GM12878 (cell line): ENCODE data around the gene LPAR3. TPM values are rescaled to one million over a fixed set of nuclear protein-coding genes. Genes with fewer than 3 reads are reported as not detected.
A peak's percentile ranks its signal among the peaks of the same experiment; 100 is the strongest.

Source experiments
- ATAC-seq: fragments of 200-7000 bp; cut with Tn5 transposase; 3 replicates; pipeline ENCODE4 v1.9.1; 2020; ENCODE audit warnings: mild to moderate bottlenecking, moderate library complexity
- BruUV-seq: library from RNA; stranded (reverse); fragments of 400-500 nt; replicated peaks from 2 replicates; lab custom pipeline; 2021; lab: Mats Ljungman, UMichigan
- CTCF ChIA-PET: fragments of 300-600 bp; sonication (Branson Sonifier 250); formaldehyde crosslinking; extraction: SDS; loops from one replicate; lab custom pipeline; 2021; ENCODE audit warnings: inconsistent platforms; lab: Yijun Ruan, JAX
- POLR2A ChIA-PET: fragments of 350-600 bp; formaldehyde crosslinking; extraction: SDS; loops from one replicate; lab custom pipeline; 2021; ENCODE audit warnings: inconsistent platforms; lab: Charles Lee
- RAD21 ChIA-PET: fragments of 300-600 bp; sonication (Branson Sonifier 250); formaldehyde crosslinking; loops from one replicate; lab custom pipeline; 2023; ENCODE audit warnings: antibody characterized with exemption; ENCODE audit not compliant: unreplicated experiment; lab: Charles Lee
- SMC1A ChIA-PET: fragments of 300-600 bp; sonication (Branson Sonifier 250); formaldehyde crosslinking; loops from one replicate; lab custom pipeline; 2023; ENCODE audit not compliant: unreplicated experiment, uncharacterized antibody; lab: Charles Lee
- DNase-seq: peaks from one replicate; pipeline ENCODE4 v3.0.0-alpha.2; 2011; ENCODE audit warnings: low read depth, low spot score
- FAIRE-seq: peaks from 3 replicates; lab custom pipeline; 2011; peaks lifted over from hg19 to GRCh38; lab: Jason Lieb, UNC
- H2AFZ ChIP-seq: 2 replicates; pipeline ENCODE4 v1.6.0; 2011; ENCODE audit warnings: low read depth, low read length, control low read depth; ENCODE audit not compliant: control insufficient read depth
- H3K27ac ChIP-seq: 2 replicates; pipeline ENCODE4 v1.5.1; 2011; ENCODE audit warnings: control low read depth; ENCODE audit not compliant: control insufficient read depth, insufficient read depth
- H3K27me3 ChIP-seq, 2 experiments: replicated peaks in 1 of 2; 2 replicates each; pipeline versions ENCODE4 v1.6.0 to v1.6.1; 2011; ENCODE audit warnings: low read length in 1 of 2; ENCODE audit not compliant: control insufficient read depth in 2 of 2, insufficient read depth in 2 of 2
- H3K36me3 ChIP-seq, 2 experiments: 2 replicates each; pipeline ENCODE4 v1.5.1; 2011; ENCODE audit warnings: low read length in 1 of 2; ENCODE audit not compliant: control insufficient read depth in 2 of 2, insufficient read depth in 2 of 2
- H3K4me1 ChIP-seq: 2 replicates; pipeline ENCODE4 v1.6.1; 2011; ENCODE audit warnings: mild to moderate bottlenecking, low read length, moderate library complexity, mixed read lengths; ENCODE audit not compliant: control insufficient read depth, insufficient read depth
- H3K4me2 ChIP-seq: 2 replicates; pipeline ENCODE4 v1.6.0; 2011; ENCODE audit warnings: control low read depth; ENCODE audit not compliant: control insufficient read depth, insufficient read depth
- H3K4me3 ChIP-seq: fragments of 200-600 bp; sonication (generic); 2 replicates; pipeline ENCODE4 v1.5.1; 2016
- H3K79me2 ChIP-seq: 2 replicates; pipeline ENCODE4 v1.6.0; 2011; ENCODE audit warnings: low read length; ENCODE audit not compliant: control insufficient read depth, insufficient read depth
- H3K9ac ChIP-seq: 2 replicates; pipeline ENCODE4 v1.8.0; 2011; ENCODE audit warnings: low read length, control low read depth, mixed read lengths; ENCODE audit not compliant: control insufficient read depth, insufficient read depth
- H3K9me3 ChIP-seq: replicated peaks from 3 replicates; pipeline ENCODE4 v1.5.1; 2011; ENCODE audit warnings: mild to moderate bottlenecking, low read length; ENCODE audit not compliant: control insufficient read depth, insufficient read depth
- H4K20me1 ChIP-seq: 2 replicates; pipeline ENCODE4 v1.6.0; 2011; ENCODE audit not compliant: control insufficient read depth, insufficient read depth
- ASH2L ChIP-seq: fragments of 300-600, 200-600 bp; sonication (generic); IDR thresholded peaks from 2 replicates; pipeline ENCODE4 v1.6.1; 2017; ENCODE audit warnings: low read depth, mild to moderate bottlenecking, borderline replicate concordance
- CHD2 ChIP-seq: IDR thresholded peaks from 2 replicates; pipeline ENCODE4 v1.6.1; 2011; ENCODE audit warnings: low read depth, low read length, improper control_type of control experiment, borderline replicate concordance
- EP300 ChIP-seq, 2 experiments: fragments of 150-350 bp in 1 of 2; IDR thresholded peaks; 2 replicates each; pipeline ENCODE4 v1.6.1; 2011 to 2012; ENCODE audit warnings: low read depth in 2 of 2, low read length in 2 of 2, borderline replicate concordance in 1 of 2, improper control_type of control experiment in 1 of 2, inconsistent platforms in 1 of 2; ENCODE audit not compliant: control insufficient read depth in 1 of 2
- GATAD2B ChIP-seq: fragments of 450-650 bp; conservative IDR thresholded peaks from 2 replicates; pipeline ENCODE4 v1.6.1; 2017; ENCODE audit warnings: low read depth, mild to moderate bottlenecking, moderate library complexity
- HDAC2 ChIP-seq: fragments of 200-600 bp; sonication (generic); IDR thresholded peaks from 2 replicates; pipeline ENCODE4 v1.6.1; 2017
- KLF5 ChIP-seq: fragments of 450-650 bp; IDR thresholded peaks from 2 replicates; pipeline ENCODE4 v1.6.1; 2014; ENCODE audit warnings: mild to moderate bottlenecking; ENCODE audit not compliant: partially characterized antibody
- LARP7 ChIP-seq: fragments of 450-650 bp; IDR thresholded peaks from 2 replicates; pipeline ENCODE4 v1.6.1; 2017; ENCODE audit warnings: mild to moderate bottlenecking
- MEF2A ChIP-seq: IDR thresholded peaks from 2 replicates; pipeline ENCODE4 v1.6.1; 2011; ENCODE audit warnings: low read depth, mild to moderate bottlenecking, low read length, moderate library complexity; ENCODE audit not compliant: insufficient read depth
- MTA2 ChIP-seq: fragments of 450-650 bp; IDR thresholded peaks from 2 replicates; pipeline ENCODE4 v1.6.1; 2016; ENCODE audit warnings: low read depth, mild to moderate bottlenecking, moderate library complexity
- NFYB ChIP-seq: IDR thresholded peaks from 2 replicates; pipeline ENCODE4 v1.6.1; 2011; ENCODE audit warnings: low read depth, mild to moderate bottlenecking, low read length, improper control_type of control experiment, moderate library complexity; ENCODE audit not compliant: insufficient read depth
- POLR2A ChIP-seq: IDR thresholded peaks from 2 replicates; pipeline ENCODE4 v1.6.1; 2011; ENCODE audit warnings: low read depth, mild to moderate bottlenecking, low read length
- RELA ChIP-seq: fragments of 450-650 bp; IDR thresholded peaks from 2 replicates; pipeline ENCODE4 v1.8.0; 2014; ENCODE audit warnings: borderline replicate concordance; ENCODE audit not compliant: partially characterized antibody
- RUNX3 ChIP-seq: IDR thresholded peaks from 2 replicates; pipeline ENCODE4 v1.6.1; 2012; ENCODE audit warnings: low read length, inconsistent platforms
- SUZ12 ChIP-seq: fragments of 200-600 bp; sonication (generic); IDR thresholded peaks from one replicate; pipeline ENCODE4 v1.6.1; 2018; ENCODE audit warnings: antibody characterized with exemption, mild to moderate bottlenecking; ENCODE audit not compliant: unreplicated experiment
- TARDBP ChIP-seq: IDR thresholded peaks from 2 replicates; pipeline ENCODE4 v1.6.1; 2016; ENCODE audit warnings: borderline replicate concordance
- ZBED1 ChIP-seq: IDR thresholded peaks from 2 replicates; pipeline ENCODE4 v1.6.1; 2016; ENCODE audit warnings: borderline replicate concordance
- WGBS: methylation state at CpG from one replicate; pipeline ENCODE4 v1.1.6; 2016; ENCODE audit warnings: low lambda C conversion rate; ENCODE audit not compliant: insufficient replicate concordance, insufficient coverage; ENCODE audit errors: missing lambda C conversion rate; 5-methylcytosine and 5-hydroxymethylcytosine counted together
- in situ Hi-C: fragments of 300-500 bp; cut with MboI; formaldehyde crosslinking; loops from 9 replicates; pipeline ENCODE4 v1.14.3; 2018; ENCODE audit warnings: mixed read lengths
- intact Hi-C: fragments of 100-400 bp; cut with micrococcal nuclease; formaldehyde crosslinking; loops from one replicate; pipeline ENCODE4 v1.14.2; 2022; ENCODE audit not compliant: unreplicated experiment
- polyA plus RNA-seq, 11 experiments: library from polyadenylated mRNA; depleted of rRNA in 4 of 11; unstranded in 6 of 11; stranded (reverse) in 5 of 11; fragments of >200 nt; fragmentation: Nextera tagmentation in 4 of 11; fragmentation: Illumina TruSeq in 1 of 11; extraction: Ambion mirVana in 4 of 11; extraction: Trizol in 1 of 11; gene quantifications; 1 replicate in 1 of 11; 2 replicates in 10 of 11; pipeline versions ENCODE4 v1.2.1 to v1.2.3, GENCODE V29; 2011 to 2016; ENCODE audit warnings: inconsistent platforms in 2 of 11, missing spikeins in 2 of 11, low read depth in 1 of 11
- total RNA-seq, 4 experiments: library from RNA; depleted of rRNA in 3 of 4; stranded (reverse); fragments of >200 nt in 3 of 4; fragmentation: Illumina TruSeq in 1 of 4; extraction: Trizol in 1 of 4; gene quantifications; 2 replicates each; pipeline versions ENCODE4 v1.2.1 to v1.2.3, GENCODE V29; 2013 to 2021
- TF ChIP-seq, protein P1 (sequence below): fragments of 450-650 bp; IDR thresholded peaks from 2 replicates; pipeline ENCODE4 v1.6.1; 2017; ENCODE audit warnings: borderline replicate concordance
- TF ChIP-seq, protein P2 (sequence below): IDR thresholded peaks from 2 replicates; pipeline ENCODE4 v1.6.1; 2012; ENCODE audit warnings: low read depth, low read length, improper control_type of control experiment
- TF ChIP-seq, protein P3 (sequence below): fragments of 450-650 bp; IDR thresholded peaks from 2 replicates; pipeline ENCODE4 v1.6.1; 2018; ENCODE audit warnings: borderline replicate concordance, mild to moderate bottlenecking; ENCODE audit not compliant: partially characterized antibody

The LPAR3 gene
- total and polyA plus RNA-seq, 10 of the 15 experiments (the other 5 are each of a cell fraction or from before 2014, with no cell fraction given), result 0.03 to 0.31 (median 0.09) TPM; not detected in 3

DNA sequence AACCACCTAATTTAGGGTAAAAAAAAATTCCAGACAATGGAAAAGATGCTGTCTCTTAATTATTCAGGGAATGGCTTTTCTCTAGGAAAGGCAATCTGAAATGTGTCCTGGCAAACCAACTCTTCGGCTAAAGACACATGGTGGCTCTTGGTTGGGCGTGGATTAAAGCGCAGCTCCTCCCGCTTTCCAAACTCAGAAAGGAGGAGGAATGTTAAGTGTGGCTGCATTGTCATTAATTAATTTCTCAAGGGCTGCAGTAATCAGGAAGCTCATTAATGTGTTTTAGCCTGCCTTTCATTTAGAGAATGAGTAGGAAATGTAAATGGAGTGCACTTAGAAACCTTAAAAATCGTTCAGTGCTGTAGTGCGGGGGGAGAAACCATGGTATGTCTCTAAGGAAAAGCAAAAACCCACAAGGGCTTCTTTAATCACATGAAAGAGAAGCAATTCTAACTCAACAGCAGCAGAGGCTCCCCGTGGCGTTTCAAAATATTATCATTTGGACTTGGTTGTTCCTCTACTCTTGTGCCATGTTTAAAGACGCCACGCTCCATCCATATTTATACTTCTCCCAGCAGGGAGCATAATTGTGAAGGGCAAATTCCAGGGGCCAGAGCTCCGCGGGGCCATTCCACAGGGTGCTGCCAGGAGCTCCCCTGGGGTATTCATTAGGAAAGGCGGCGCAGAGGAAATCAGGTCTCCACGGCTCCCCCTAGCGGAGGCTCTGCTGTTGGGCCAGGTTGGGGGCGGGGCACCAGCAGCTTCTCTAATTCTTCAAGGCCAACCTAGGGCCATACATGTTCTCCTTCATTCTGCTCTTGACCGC, 110.8 kb downstream of the LPAR3 start:
- SMC1A ChIA-PET, result interaction anchor here (0.6 to 2.3 kb wide), 15 partner anchors 10 to 486 kb away, joined by 3 to 13 read pairs (median 4); no protein-coding TSS in a partner anchor
- no peak for FAIRE-seq
- 39% methylated on average over 18 of the region's 18 CpGs for WGBS
- peak; percentile 97 for ATAC-seq
- Histone ChIP-seq H3K9me3 (no peaks in the 10 kb centered on the region; the same call in 2 of the 3 replicates), H3K36me3 (no peaks in the 10 kb centered on the region), H2AFZ (no peak overlapping the region), H4K20me1 (no peaks in the 10 kb centered on the region), H3K9ac (no peak overlapping the region), H3K79me2 (no peaks in the 10 kb centered on the region), H3K27me3 (peaks cover 0 to 4% of the 10 kb centered on the region in 2 experiments; a peak in 1 of 4 replicates), H3K4me1 (no peaks in the 10 kb centered on the region), H3K4me2 (no peak overlapping the region), H3K4me3 (no peak overlapping the region), H3K27ac (no peak overlapping the region)
- POLR2A ChIA-PET, result interaction anchor here (0.6 kb wide), 2 partner anchors 30 to 39 kb away, joined by 3 to 4 read pairs; no protein-coding TSS in a partner anchor
- CTCF ChIA-PET, result interaction anchor here (0.6 to 2.3 kb wide), 47 partner anchors 8 to 660 kb away, joined by 3 to 24 read pairs (median 4); no protein-coding TSS in a partner anchor
- in situ Hi-C loops, result no loop called here
- intact Hi-C loops, result loop anchor here (2.0 to 10.0 kb wide), 4 partner anchors 147 to 475 kb away; partner anchors contain the start of gene C1orf52
- BruUV-seq, result no TSS peak
- no peak for DNase-seq
- RAD21 ChIA-PET, result interaction anchor here (0.6 to 1.6 kb wide), 8 partner anchors 10 to 245 kb away, joined by 3 to 13 read pairs (median 4); no protein-coding TSS in a partner anchor
- TF ChIP-seq CHD2 (peak; percentile 82), EP300 (IDR thresholded peaks at IDR 0.05; ENCODE audit: borderline replicate concordance in 1 of 2, control insufficient read depth in 1 of 2, low read depth in 2 of 2, low read length in 2 of 2) (no peak), TARDBP (no peak), MTA2 (no peak), RELA (no peak), GATAD2B (no peak), RUNX3 (no peak), SUZ12 (no peak), MEF2A (no peak), ASH2L (no peak), POLR2A (no peak), LARP7 (no peak), ZBED1 (no peak), NFYB (no peak), KLF5 (no peak), HDAC2 (no peak)
- TF ChIP-seq, protein P1, sequence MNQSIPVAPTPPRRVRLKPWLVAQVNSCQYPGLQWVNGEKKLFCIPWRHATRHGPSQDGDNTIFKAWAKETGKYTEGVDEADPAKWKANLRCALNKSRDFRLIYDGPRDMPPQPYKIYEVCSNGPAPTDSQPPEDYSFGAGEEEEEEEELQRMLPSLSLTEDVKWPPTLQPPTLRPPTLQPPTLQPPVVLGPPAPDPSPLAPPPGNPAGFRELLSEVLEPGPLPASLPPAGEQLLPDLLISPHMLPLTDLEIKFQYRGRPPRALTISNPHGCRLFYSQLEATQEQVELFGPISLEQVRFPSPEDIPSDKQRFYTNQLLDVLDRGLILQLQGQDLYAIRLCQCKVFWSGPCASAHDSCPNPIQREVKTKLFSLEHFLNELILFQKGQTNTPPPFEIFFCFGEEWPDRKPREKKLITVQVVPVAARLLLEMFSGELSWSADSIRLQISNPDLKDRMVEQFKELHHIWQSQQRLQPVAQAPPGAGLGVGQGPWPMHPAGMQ, result no peak
- TF ChIP-seq, protein P2, sequence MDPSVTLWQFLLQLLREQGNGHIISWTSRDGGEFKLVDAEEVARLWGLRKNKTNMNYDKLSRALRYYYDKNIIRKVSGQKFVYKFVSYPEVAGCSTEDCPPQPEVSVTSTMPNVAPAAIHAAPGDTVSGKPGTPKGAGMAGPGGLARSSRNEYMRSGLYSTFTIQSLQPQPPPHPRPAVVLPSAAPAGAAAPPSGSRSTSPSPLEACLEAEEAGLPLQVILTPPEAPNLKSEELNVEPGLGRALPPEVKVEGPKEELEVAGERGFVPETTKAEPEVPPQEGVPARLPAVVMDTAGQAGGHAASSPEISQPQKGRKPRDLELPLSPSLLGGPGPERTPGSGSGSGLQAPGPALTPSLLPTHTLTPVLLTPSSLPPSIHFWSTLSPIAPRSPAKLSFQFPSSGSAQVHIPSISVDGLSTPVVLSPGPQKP, result no peak
- TF ChIP-seq, protein P3, sequence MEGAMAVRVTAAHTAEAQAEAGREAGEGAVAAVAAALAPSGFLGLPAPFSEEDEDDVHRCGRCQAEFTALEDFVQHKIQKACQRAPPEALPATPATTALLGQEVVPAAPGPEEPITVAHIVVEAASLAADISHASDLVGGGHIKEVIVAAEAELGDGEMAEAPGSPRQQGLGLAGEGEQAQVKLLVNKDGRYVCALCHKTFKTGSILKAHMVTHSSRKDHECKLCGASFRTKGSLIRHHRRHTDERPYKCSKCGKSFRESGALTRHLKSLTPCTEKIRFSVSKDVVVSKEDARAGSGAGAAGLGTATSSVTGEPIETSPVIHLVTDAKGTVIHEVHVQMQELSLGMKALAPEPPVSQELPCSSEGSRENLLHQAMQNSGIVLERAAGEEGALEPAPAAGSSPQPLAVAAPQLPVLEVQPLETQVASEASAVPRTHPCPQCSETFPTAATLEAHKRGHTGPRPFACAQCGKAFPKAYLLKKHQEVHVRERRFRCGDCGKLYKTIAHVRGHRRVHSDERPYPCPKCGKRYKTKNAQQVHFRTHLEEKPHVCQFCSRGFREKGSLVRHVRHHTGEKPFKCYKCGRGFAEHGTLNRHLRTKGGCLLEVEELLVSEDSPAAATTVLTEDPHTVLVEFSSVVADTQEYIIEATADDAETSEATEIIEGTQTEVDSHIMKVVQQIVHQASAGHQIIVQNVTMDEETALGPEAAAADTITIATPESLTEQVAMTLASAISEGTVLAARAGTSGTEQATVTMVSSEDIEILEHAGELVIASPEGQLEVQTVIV, result no peak
